Stimulated activated CD8-positive, alpha-beta memory T cell treated with anti-CD3 and anti-CD28 coated beads, Interleukin-12 subunit alpha, Interleukin-12 subunit beta, amount 100 ng/mL, for 24 hours (primary cell): ENCODE data around the gene TIMP3.

ENCODE experiments used
- DNase-seq: peaks from one replicate; pipeline ENCODE4 v3.0.0-alpha.2; 2020; ENCODE audit errors: extremely low read depth

TIMP3 gene

DNA sequence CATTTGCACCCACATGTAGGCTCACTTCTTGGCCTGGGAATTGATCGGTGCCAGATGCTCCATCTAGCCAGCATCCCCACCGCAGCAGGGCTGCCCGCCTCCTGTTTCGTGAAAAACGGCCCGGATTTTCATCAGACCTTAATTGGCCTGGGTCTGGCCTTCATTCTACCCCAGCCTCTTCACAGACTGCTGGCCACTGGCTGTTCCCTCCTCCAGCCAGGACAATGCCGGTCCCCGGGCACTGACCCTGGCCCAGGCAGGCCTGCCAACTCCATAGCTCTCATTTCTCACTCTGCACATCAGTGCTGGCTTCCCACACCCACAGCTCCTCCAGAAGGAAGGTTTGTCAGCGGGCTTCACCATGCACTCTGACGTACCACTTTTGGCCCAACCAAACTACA is 27.9 kb downstream of the TIMP3 start:
- no peak for DNase-seq

DNA sequence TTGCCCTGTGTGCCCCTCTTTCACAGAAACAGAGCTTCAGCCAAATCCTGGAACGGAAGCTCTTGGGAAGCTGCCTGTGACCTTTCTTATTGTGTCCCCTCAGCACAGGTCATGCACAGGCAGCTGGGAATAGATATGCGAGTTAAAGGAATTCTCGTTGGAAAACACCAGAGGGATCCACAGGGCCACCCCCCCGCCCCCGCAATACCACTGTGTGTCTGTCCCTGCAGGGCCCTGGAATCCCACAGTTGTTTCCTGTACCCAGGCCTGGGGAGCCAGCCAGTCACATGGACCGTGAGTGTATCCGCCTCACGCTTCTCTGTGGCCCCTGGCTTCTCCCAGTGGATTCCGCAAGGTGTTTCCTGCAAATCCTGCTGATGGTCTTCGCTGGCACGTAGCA is 29.0 kb downstream of the TIMP3 start:
- no peak for DNase-seq

DNA sequence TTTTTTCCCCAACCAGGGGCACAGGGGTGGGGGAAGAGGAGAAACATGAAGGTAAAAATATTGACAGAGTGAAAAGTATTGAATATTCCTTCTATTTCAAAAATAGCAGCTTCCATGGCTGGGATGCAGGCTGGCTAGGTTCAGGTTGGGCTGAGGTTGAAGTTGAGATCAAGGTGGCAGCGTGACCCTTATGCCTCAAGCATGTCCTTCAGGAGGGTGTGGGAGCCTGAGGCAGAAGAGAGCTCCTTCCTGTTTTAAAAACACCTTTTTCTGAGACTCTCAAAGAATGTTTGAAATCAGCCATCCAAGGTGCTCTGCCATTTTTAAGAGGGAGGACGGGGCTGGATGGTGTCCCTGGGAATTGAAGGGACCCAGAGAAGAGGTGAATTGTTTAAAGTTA is 29.5 kb downstream of the TIMP3 start:
- DNase-seq, result no peak

DNA sequence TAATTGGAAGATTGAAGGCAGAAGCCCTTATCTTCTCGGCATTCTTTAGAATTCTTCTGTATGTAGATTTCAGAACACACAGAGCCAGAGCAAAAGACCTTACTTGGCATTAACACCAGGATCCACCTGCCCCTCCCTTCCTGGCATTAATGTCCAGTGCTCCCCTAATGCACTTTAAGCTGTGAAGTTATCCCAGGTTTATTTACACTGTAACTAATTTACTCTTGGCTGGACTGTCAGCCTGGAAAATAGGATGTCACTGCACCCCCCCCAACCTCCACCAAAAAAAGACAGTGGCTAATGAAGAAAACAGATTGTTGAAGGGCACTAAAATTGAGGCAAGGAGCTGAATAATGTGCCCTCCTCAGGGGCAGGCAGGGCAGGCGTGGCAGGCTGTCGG is 30.1 kb downstream of the TIMP3 start:
- DNase-seq, result no peak

DNA sequence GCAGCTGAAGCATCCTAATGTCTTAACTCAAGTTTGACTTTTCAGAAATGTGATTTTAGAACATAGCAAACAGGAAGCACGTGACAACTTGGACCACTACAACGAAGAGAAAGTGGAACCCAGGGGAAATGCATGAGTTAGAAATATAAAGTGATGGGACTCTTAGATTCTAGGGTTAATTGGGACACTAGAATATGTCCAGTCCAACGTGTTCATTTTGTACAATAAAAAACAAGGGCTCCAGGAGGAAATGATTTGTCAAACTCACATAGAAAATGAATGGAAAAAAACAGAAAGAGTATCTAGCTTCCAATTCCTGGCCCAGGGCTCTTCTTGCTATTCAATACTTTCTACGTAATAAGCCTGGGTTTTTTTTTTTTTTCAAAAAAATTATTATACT is 30.7 kb downstream of the TIMP3 start:
- DNase-seq, result no peak

DNA sequence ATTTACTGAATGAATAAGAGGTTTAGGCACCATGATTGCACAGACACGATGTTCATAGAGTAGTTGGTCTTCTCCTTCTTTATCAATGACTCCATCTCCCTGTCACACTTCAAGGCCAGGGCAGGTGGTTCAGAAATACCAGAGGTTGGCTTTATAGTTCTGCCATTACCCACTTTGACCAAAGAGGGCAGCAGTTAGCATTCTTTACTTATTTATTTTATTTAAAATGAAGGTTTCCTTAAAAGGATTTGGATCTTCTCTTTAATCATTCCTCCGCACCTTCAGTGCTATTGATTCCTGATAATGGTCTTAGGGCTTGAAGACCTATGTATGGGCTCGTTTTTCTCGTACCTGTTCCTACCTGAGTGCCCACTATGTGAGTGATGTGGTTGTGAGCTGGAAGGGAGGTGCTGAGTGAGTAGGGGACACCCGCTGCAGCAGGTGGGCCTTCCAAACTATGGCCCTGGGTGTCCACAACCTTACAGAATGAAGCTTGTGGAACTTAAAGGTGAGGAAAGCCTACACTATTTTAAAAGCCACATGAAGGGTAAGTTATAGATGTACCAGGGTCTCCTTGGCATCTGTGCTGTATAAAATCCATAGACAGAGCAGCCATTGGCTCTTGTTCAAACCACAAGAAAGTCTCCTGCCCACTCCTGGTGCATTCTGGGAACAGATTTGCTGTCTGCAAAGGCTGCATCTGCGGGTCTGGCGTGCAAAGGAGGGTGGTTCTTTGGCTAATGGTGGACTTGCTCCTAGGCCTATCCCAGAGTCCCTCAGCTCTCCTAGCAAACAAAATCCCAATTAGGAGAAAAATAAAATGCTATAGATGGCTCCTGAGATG is 35.0 kb downstream of the TIMP3 start:
- DNase-seq, result no peak

DNA sequence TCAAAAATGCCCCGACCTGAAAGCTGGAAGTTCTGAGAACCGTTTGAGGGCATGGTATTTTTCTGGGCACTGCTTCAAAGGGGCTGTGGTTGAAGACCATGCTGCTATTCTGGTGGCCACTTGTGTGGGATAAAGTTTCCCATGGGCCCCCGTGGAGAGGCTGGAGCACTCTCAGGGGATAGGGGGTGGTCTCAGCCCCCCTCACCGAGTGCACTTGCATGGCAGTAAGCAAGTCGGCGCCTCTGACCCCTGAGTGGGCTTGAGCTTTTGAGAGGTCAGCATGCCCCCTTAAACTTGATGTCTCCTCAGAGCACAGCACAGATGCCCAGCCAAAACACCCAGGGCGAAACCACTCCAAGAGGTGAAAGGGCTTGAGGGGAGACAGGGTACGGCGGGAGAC is 35.6 kb downstream of the TIMP3 start:
- no peak for DNase-seq

DNA sequence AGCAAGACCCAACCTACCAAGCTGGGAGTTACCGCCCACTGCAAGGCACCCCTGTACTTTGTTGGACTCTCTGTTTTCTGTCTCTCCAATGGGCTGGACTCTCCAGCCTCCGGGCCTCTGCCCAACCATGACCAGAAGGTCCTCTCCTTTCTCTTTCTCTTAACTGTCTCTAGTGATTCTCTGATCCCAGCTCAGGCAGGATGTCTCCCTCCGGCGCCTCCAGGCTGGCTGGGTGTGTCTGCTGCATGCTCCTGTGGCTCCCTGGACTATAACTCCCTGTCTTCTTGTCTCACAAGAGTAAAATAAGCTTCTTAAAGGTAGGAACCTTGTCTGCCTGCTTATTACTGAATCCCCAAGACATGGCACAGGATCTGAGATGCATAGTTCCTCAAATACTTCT is 36.3 kb downstream of the TIMP3 start:
- DNase-seq, result no peak

DNA sequence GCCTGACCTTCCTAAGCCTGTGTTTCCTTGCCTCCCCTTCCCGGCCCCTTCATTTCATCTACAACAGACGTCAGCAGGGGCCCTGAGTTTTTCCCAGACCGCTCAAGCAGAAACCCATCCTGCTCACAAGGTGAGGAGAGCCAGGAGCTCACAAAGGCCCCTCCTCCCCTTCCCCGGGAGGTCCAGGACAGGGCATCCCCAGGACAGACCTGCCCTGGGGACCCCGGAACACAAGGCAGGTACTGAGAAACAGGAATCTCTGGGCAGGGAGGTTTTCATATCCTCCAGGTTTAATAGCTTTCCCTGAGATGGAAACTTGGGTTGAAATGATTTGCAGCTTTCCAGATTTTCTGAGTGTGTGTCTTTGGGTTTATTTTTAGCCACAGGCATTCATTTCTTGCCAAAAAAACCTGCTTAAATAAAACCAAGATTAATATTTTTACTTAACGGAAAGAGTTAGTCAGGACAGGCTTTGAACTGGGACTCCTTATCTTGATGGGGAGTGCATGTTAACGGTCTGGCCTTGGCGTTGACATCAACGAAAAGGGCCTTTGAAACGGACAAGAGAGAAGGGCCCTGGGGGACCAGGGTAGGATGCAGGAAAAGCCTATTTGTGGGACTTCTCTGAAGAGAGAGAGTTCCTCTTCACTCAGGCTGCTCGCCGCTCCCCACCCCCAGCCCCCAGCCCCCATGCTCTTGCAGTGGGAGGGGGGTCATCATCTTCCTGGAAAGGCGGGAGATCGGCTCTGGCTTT is 38.5 kb downstream of the TIMP3 start:
- DNase-seq, result no peak

DNA sequence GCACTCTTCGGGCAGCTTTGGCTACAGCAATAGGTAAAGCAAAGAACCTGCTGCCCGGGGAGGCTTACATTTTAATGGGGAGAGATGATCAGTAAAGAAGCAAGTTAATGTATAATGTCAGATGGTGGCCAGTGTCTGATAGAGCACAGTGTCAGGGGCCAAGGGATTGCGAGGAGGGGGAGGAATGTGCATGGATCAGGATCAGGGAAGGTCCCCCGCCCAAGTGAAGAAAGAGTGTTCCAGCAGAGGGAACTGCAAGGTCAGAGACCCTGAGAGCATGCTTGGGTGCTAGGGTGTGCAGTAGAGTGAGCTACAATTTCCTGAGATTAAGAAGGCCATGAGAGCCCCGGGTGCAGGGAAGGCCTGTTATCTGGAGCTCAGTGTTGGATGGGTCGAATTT is 39.7 kb downstream of the TIMP3 start:
- no peak for DNase-seq

DNA sequence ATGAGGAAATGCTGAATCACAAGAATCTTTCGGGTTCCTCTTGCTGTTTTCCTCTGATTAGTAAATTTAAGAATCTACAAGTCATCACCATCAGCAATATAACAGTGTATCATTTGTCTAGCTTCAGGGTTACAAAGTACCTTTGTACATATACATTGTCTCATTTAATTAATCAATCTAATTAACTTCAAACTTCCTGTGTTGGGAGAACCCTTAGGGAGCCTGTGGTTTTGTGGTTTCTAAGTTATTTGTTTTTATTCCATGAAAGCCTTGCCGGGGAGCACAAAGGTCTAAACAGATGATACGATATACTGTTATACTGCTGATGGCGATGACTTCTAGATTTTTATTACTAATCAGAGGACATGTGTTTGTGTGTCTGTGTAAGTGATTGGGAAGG is 41.0 kb downstream of the TIMP3 start:
- DNase-seq, result no peak

DNA sequence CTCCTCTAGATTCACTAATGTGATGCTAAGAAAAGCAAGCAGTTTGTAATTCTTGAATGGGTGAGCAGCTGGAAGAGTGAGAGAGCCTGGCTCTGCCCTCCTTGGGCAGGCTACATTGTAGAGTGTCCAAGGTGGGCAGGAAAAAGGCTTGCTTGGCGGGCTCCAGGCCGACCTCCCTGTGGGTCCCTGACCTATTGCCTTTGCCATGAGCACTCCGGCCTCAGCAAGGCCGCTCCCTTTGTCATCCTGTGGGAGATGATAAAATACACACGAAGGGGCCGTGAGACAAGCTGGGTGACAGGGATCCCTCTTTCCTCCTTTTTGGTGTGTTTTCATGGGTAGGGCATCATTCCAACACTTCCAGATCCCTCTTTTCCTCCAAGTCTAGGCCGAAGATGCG is 41.8 kb downstream of the TIMP3 start:
- DNase-seq, result no peak

DNA sequence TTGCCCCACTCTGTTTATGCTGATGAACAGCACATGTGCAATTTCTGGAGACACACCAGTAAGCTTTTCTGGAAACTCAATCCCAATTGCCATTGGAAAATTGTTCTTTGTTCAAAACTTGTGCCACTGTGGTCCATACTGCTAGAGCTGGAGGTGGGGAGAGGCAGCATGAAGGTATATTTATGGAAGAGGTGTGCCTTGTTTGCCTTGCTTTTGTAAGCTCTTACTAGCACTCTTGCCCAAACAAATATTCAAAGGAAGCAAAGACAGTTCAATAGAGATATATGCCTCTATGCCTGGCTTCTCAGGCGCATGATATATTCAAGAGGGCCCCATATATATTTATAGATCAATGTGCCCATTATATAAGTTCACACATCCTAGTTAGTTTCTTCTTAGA is 42.7 kb downstream of the TIMP3 start:
- DNase-seq, result no peak

DNA sequence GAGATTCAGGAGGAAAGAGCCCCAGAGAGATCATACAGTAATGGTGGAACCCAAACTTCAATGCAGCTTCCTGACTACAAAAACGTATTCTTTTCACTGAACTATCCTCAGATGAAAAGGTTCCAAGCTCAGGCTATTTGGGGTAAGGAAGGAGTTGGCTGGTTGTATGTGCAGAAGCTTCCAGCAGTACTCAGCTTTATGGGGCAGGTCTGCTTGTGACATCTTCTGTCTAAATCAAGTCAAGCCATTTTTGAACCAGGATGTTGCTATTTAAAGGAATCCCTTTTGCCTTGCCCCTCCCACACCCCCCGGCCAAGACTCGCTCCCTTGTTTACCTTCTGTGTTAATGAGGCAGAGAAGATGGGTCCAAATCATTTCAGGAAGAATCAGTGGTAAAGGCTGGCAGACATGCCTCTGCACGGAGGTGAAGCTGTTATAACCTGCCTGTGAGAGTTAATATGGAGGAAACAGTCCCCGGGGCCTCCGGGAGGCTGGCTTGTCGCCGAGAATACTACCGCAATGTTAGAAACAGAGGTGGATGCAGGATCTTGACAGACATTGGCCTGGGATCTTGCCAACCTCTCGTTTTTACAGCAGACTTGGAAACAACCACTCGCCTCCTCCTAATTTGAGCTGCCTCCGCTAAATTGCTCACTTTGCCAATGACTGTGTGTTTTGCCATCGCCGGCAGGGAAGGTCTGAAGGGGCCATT is 45.4 kb downstream of the TIMP3 start:
- DNase-seq, result no peak

DNA sequence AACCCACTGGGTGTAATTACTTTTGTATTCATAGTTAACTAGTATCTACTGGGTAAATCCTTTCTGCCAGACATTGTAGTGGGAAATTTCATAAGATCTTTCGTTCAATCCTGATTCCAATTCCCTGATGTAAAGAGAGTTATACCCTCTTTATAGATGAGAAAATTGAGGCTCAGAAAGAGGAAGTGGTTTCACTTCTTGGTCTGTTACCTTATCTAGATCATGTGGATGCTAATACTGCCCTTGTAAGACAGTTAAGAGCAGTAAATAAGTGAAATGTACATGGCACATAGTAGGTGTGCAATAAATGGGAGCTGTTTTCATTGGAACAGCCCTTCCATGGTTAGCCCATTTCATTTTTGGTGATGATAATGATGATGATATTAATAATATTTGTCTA is 46.7 kb downstream of the TIMP3 start:
- no peak for DNase-seq

DNA sequence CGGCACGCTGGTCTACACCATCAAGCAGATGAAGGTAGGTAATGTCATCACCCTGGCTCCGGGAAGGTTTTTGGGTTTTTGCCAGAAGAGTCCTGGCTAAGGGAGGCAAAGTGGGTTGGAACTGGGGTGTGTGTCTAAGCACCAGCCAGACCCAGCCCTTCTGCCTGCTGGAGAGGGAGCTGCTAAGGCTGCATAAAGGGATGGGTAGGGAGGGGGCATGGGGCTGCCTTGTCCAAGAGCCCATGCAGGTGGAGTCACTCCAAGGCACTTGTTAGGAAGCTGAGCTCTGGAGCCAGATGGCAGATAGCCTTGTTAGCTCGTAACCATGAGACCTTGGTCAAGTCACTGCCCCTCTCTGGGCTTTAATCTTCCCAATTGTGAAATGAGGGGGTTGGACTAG is 48.0 kb downstream of the TIMP3 start:
- no peak for DNase-seq

DNA sequence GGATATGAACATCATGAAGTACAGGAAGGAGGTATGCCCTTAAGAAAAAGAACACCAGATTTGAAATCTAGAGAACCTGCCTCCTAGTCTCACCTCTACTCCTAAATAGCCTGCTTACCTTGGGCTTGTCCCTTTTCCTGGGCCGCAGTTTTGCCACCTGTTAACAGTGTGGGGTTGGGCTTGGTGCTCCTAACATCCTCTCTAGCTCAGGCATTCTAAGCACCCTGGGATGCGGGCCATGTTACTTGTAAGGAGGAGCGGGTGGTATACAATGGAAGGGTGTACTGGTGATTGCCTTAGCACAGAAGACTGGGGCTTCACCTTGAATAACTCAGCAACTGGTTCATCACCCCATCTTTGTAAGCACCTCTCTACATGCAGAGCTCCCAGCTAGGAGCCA is 48.7 kb downstream of the TIMP3 start:
- no peak for DNase-seq

DNA sequence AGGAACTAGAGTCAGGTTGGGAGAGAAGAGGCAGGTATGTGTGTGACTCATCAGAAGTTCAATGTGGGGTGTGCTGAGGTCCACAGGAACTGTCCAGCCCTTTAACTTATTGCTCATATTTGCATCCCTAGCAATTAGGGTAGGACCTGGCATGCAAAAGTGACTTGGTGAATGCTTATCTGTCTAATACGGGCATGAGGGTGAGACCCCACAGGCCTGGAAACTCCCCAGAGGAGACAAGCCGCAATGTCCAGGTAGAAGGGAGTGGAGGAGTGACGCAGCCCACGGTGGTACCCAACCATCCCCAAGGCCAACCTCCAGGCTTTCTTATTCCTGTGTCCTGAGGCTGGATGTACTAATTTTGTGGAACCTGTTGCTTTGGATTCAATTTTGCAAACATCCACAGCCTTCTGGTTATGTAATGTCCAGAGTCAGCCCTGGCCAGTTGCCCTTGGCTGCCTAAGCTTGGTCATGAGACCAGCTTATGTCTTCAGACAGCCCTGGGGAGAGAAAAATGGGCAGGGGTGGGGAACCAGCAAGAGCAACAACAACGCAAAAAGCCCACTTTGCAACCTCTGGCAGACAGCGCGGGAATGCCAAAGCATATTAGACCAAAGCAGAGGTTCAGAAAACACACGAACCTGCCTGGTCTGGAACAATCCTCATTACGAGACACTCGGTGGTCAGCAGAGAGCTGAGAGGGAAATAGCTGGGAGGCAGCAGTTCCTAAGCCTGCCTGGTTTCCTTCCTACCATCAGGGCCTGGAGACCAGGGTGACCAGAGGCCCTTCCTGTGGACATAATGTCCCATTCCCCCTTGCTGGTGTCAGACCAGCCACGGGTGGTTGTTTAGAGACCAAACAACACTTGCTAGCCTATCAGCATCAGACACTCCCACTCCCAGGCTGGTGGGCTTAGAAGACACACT is 49.3 kb downstream of the TIMP3 start:
- DNase-seq, result no peak

DNA sequence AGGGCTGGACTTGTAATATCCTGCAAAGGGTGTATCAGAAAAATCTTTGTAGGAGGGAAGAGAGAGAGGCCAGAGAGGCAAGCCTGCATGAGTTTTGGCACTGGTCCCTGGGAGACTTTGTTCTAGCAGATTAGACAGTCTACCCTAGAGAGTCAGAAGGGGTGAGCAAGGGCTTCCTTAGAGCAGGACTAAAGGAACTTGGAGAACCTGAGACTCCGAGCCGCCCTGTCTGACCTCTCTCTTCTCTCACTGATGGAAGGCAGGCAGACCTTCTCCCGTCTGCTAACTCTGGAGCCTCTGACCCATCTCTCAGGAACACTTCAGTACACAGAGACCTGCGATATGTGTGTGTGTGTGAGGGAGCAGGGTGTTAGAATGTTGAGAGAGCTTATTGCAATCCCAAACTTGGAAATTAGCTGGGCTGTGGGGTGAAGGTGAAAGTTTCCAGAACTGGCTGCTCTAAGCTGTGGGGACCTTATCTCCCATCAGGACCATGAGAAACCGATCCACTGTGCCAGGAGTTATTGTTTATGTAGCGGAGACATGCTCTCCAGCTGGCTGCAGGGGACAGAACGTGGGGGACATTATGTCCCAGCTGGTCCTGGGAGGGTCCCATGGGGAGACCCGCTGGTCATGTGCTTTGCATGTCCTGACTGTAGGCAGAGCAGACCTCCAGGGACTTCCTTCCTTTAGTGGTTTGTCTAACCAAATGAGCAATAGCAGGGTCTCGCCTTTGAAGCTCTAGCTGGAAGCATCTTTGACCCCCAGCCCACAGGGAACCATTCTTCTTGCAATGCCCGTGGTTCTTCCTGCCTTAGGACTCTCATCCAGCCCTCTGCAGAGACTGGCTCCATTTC is 51.1 kb downstream of the TIMP3 start:
- no peak for DNase-seq

DNA sequence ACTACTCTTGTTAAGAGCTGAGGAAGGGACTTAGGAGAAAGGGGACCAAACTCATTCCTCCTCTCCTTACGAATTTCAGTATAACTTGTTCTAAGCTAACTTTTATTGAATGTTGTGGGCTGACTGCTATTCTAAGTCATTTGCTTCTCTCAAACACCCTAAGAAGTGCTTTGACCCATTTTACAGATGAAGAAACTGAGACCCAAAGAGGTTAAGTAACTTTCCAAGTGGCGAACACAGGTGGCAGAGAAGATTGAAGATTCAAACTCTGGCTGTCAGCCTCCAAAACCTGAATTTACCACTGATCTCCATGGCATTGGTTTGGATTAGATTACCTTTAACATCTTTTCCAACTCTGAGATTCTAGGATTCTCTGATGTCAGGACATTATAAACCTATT is 52.2 kb downstream of the TIMP3 start:
- DNase-seq, result no peak

DNA sequence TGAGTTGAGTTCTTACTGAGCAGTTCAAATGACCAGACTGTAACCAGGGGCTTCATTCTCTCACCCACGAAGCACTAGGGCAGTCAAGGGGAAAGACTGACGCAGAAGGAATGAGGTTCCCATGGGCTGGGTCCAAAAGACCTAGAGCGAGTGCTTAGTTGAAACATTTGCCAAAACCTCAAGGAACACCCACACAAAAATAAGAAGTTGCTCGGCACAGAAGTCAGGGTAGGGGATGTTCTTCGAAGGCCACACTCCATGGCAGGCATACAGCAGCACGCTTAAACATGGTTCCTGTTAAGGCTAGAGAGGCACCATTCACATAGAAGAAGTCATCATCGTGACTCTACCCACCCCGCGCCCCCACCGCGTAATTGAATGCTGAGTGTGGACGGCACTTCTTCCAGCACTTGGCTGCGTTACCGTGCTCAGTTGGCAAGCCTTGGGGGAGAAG is 52.9 kb downstream of the TIMP3 start:
- DNase-seq, result no peak
